Measurements from ENCODE around the gene PDE6B. TPM values are rescaled to one million over a fixed set of nuclear protein-coding genes. Genes with fewer than 3 reads are reported as not detected.
A peak's percentile ranks its signal among the peaks of the same experiment; 100 is the strongest.

The PDE6B gene
- total RNA-seq, 1 donor from 2014 or later: 4.8 TPM

DNA sequence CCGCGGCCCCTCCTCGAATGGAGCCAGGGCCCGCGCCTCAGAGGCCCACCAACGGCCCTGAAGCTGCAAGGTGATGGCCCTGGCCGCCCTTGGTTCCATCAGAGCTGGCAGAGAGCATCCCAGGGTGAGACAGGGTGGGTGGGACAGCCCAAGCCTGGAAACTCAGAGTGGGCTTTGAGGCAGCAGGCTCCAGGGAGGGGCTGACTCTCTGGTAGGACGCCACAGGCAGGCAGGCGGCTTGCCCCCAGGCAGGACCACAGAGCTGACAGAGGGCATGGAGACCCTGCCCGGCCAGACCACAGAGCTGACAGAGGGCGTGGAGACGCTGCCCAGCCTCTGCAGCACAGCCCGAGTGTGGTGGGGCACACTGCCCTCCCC, 53.7 kb downstream of the PDE6B start:
- DNase-seq (ENCODE audit: low spot score): no peak
- intact Hi-C loops (cut with DNase I): loop anchor here (10.0 kb wide), 2 partner anchors 344 to 434 kb away; partner anchors contain the start of gene ZNF141

DNA sequence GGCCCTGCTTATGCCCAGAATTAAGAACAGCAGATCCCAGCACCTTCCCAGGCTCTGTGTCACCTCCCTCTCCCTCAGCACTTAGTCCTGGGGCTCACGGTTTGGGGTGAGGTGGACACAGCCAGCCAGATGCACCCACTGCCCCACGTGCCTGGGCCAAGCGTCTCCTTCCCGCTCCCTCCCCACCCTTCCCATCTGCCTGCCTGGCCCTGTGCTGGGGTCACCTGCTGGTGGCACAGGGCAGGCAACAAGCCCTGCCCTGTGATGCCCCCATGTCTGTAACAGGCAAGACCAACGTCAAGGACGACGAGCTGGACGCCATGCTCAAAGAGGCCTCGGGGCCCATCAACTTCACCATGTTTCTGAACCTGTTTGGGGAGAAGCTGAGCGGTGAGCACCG, 54.3 kb downstream of the PDE6B start:
- intact Hi-C loops (cut with DNase I): loop anchor here (10.0 kb wide), 2 partner anchors 345 to 435 kb away; partner anchors contain the start of gene ZNF141
- DNase-seq (ENCODE audit: low spot score): no peak

DNA sequence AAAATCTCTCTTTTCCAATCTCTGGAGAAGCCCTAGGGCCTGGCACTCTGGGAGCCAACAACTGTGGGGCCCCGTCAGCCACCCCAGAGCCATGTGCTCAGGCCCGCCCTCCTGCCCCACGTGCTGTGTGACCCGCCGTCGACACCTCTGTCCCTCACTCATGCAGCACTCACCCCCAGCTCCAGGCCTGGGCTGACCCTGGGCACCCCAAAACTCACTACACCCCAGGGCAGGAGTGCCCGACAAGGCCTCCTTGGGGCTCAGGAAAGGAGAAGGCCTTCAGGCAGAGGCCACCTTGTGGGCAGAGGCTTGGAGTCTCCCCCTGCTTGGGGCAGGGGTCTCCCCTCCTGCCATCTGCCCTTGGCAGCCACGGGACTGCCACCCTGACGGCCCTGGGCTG, 54.7 kb downstream of the PDE6B start:
- no peak for DNase-seq (ENCODE audit: low spot score)

DNA sequence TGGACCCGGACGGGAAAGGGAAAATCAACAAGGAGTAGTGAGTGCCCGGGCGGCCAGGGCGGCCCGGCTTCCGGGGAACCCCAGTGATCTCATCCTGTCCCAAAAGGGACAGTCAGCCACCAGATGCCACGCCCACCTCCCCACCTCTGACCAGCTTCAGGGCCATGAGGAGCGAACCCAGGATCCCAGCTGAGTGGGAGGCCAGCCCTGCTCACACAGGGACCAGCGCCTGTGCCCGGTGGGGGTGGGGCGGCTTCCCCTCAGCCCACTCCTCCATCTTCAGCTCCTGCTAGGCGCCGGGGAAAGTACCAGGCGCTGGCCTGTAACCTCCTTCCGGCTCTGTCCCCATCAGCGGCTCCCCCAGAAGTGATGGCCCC, 55.2 kb downstream of the PDE6B start:
- DNase-seq (ENCODE audit: low spot score): no peak
- intact Hi-C loops (cut with DNase I): no loop called here

More for the DNA sequence above, 54.7 kb downstream of the PDE6B start:
- intact Hi-C loops (cut with DNase I): no loop called here

DNA sequence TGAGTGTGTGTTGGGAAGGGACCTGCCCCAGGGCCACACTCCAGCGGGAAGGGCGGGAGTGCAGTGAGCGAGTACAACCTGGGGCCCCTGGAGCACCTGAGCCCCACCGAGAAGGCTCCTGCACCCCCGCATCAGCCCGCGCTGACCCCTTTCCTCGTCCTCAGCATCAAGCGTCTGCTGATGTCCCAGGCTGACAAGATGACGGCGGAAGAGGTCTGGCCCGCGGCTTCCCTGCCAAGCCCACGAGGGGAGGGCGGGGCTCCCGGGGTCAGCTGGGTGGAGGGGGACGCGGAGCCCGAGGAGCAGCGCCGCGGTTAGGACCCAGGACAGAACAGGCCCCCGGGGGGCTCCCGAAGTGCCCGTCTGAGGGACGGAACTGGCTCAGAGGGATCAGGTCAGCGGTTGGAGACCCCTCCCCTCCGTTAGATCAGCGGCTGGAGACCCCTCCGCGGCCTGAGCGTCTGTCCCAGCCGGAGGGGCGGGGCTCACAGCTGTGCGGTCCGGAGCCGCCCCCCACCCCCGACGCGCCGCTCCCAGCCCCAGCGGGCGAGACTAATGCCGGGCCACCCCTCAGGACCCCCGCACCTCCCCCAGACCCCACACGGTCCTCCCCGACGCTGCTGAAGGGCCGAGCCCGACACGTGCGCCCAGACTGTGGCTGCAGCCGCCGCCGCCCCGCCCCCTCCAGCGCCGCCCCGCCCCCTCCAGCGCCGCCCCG, 55.7 kb downstream of the PDE6B start:
- intact Hi-C loops (cut with DNase I): no loop called here
- DNase-seq (ENCODE audit: low spot score): no peak

DNA sequence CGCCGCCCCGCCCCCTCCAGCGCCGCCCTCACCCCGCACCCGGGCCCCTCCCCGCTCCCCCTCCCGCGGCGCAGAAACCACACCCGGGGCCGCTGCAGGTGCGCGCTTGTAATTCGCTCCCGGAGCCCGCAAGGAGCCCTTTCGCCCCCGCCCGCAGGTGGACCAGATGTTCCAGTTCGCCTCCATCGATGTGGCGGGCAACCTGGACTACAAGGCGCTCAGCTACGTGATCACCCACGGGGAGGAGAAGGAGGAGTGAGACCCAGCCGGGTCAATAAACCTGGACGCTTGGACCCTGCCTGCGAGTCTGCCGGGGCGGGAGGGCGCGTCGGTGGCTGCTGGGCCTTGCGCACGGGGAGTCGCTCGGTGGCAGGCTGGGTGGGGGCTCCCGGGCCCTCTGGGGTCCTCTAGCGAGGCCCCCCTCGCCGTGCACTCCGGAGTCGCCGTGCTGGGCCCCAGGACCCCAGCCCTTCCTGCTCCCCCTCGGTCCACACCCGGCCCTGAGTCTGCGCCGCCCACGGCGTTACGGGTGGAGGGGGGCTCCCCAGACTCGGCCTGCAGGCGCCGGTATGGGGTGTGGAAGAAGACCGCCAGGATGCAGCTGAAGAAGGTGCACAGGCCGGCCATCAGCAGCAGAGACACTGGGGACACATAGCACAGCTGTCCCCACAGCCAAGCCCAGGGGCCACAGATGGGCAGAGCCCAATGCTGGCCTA, 56.5 kb downstream of the PDE6B start:
- DNase-seq (ENCODE audit: low spot score): no peak
- intact Hi-C loops (cut with DNase I): no loop called here

DNA sequence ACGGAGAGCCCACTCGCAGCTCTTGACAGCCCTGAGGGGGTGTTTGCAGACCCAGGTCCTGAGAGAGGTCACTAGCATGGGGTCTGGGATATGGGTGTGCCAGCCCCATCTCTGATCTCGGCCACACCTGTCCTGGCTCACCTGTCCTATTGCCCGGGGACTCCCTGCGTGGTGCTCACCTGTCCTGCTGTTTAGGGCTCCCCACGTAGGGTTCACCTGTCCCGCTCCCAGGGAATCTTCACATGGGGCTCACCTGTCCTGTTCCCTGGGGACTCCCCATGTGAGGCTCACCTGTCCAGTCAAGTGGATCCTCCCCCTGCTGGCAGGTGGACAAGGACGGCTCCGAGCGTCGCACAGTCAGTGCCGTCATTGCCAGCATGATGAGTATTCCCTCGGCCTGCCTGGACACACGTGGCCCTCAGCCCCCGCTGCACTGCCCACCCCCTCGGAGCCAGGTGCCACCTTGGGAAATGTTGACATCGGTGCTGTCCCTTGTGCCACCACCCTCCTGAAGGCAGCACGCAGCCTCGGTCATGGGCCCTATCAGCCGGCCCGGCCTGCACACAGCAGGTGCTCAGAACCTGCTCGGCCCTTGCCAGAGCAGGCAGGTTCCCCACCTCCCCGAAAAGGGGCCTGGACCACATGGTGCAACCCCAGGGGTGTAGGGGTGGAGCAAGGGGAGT, 57.3 kb downstream of the PDE6B start:
- DNase-seq (ENCODE audit: low spot score): no peak
- intact Hi-C loops (cut with DNase I): no loop called here

DNA sequence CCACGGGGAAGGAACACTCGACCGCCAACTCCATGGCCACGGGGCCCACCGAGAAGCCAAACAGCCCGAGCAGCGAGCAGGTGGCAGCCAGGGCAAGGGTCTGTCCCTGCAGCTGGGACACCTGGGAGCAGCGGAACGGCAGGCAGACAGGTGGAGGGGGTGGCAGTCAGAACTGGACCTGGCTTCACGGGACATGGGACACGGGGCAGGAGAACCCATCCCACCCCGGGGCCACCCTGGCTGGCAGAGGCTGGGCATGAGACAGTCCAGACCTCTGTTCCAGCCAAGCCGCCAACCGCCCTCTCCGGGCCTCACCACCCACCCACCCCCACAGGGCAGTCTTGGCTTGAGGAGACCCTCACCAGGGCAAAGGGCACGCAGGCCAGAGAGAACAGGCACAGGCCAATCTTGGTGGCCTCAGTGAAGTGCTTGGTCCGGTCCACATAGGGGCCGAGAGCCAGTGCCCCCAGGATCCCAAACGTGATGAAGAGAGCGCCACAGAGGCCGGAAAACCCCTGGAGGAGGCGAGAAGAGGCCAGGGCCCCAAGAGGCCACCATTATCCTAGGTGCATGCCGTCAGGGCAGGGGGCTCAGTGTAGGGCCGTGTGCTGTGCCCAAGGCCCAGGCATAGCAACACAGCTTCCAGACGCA, 58.0 kb downstream of the PDE6B start:
- no peak for DNase-seq (ENCODE audit: low spot score)
- intact Hi-C loops (cut with DNase I): no loop called here

DNA sequence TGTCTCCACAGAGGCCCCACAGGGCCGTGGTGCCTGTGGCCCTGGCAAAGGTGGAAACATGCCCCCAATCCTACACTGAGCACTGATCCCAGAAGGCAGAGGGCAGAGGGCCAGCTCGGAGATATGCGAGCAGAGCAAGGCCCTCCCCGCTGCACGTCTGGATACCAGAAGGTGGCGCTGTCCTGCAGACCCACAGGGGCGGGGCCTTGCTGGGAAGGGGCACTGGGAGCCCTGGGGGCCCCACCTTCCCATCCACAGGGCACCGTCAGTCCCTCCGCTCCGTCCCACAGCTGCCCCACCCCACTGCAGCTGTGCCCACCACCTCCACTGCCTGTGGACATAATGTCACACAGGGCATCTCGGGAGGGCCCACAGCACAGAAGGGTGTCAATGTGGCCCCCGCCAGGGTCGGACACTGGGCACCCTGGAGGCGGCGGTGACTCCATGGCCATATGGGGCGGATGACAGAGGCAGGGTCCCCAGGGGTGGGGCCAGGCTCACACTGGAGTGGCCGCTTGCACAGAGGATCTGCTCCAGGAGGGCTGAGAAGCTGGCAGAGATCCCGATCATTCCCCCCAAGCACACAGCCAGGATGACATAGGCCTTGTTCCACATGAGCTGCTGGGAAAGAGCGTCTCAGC, 58.7 kb downstream of the PDE6B start:
- DNase-seq (ENCODE audit: low spot score): no peak
- intact Hi-C loops (cut with DNase I): no loop called here

DNA sequence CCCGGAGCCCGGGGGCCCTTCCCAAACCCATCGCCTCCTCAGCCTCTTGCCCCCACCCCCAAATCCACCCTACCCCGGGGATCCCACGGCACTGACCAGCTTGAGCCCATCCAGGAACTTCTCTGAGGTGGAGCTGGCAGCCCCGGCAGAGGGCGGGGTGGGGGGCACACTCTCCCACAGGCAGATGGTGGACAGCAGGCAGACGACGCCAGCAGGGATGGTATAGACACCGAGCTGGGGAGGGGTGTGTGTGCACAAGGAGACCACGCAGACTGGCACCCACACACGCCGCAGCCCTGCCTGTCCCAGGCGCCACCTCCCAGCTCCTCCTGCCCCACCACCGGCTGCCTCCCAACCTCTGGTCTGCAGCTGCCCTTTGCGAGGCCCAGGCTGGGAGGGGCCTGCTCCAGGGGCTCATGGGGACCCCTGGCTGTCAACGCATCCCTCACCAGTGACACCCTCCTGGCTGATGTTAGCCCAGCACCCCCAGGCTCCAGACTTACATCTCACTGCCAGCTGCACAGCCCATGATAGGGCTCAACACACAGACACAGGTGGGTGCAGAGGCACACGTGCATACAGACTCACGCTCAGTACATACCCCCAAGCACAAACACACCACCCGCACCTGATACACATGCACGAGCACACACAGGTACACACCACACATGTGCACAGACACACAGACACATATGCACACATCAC, 59.4 kb downstream of the PDE6B start:
- DNase-seq (ENCODE audit: low spot score): no peak

DNA sequence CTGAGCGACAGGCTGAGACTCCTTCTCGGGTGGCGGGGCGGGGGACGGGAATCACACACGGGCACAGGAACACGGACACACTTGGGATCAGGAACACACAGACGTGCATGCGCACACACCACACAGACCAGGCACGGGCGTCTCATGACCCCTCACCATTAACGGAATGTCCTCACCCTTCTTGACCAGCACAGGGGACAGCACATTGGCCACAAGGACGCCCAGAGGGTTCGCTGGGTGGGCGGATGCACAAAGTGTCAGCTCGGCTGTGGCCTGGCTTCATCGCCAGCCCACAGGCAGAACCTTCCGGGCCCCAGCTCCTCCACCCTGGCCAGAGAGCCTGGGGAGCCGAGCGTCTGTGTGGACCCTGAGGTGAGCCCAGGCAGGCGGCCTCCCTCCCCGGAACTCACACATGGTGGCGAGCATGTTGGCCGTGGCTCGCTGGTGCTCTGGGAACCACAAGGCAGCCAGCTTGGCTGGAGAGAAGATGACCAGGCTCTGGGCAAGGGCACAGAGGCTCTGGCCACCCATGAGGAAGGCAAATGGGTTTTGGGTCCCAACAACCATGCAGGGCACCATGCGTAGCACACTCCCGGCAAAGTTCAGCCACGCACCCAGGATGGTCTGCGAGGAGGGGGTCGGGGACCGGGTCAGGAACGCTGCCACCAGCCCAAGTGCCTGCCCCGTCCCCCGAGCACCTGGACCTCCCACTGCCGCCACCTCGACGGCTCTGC, 60.5 kb downstream of the PDE6B start:
- intact Hi-C loops (cut with DNase I): loop anchor here (2.0 to 5.0 kb wide), 2 partner anchors 19 to 96 kb away; partner anchors contain the start of gene PCGF3
- DNase-seq (ENCODE audit: low spot score): no peak

More for the DNA sequence above, 59.4 kb downstream of the PDE6B start:
- intact Hi-C loops (cut with DNase I): loop anchor here (5.0 kb wide), 1 partner anchor 98 kb away; no protein-coding TSS in a partner anchor

DNA sequence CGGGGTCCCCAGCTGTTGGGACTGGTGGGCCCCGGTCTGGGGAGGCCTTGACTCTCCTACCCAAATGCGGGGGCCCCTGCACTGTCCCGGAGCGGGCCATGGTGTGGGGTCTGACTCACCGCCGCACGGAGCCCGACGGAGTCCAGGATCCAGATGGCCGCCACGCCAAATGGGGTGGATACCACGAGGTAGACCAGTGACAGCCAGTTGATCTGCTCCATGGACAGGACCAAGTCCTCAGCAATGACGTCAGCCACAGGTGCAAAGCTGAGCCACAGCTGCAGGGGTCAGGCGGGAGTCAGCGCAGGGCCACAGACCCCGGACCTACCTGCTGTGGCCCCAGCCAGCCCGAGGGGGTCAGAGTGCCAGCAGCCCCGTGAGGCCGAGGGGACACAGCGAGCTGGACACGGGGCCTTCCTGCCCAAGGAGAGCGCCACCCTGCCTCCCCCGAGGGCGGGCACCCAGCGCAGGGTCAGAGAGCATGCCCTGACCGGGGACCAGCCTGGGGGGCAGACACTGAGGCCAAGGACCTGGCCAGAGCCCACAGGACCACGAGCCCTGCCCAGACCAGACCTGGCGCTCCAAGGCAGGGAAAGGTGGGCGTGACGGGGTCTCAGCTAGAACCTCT, 61.2 kb downstream of the PDE6B start:
- intact Hi-C loops (cut with DNase I): loop anchor here (2.0 to 5.0 kb wide), 2 partner anchors 18 to 96 kb away; partner anchors contain the start of gene PCGF3
- DNase-seq (ENCODE audit: low spot score): no peak

DNA sequence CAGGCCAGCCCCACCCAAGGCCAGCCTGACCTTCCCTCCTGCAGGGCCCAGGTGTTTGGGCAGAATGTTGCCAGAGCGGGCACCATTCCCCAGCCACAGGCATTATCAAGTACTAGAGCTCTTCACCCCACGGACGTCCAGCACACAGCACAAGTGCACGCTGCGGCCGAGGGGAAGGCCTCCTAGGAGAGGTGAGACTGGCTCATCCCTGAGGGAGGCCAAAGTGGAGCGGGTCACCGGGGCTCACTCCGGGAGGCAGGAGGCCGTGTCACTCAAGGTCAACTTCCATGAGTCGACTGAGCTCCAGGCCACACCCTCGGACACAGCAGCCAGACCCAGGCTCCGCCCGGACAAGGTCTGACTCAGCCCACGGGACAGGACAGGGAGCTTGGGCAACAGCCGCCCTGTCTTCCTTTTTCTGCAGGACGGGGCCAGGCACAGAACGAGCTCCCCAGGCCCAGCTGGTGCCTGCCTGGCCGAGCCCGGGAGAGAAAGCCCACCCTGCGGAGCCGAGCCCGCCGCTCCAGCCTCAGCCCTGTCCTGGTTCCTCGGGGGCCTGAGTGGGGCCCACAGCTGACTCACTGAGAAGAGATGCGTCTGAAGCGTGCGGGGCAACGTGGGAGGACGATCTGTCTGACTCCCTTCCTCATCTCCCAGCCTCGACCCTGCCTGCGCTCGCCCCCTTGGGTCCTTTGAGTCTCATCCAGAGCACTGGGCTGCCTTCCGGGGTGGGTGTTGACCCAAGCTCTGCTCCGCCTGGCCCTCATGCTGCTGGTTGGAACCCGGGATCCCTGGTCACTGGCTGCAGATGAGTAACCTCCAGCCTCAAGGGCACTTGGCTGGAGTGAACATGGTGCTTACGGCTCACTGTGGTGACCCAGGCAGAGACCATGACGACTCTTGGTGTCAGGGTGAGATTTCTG, 61.9 kb downstream of the PDE6B start:
- intact Hi-C loops (cut with DNase I): loop anchor here (2.0 to 5.0 kb wide), 2 partner anchors 17 to 95 kb away; partner anchors contain the start of gene PCGF3

DNA sequence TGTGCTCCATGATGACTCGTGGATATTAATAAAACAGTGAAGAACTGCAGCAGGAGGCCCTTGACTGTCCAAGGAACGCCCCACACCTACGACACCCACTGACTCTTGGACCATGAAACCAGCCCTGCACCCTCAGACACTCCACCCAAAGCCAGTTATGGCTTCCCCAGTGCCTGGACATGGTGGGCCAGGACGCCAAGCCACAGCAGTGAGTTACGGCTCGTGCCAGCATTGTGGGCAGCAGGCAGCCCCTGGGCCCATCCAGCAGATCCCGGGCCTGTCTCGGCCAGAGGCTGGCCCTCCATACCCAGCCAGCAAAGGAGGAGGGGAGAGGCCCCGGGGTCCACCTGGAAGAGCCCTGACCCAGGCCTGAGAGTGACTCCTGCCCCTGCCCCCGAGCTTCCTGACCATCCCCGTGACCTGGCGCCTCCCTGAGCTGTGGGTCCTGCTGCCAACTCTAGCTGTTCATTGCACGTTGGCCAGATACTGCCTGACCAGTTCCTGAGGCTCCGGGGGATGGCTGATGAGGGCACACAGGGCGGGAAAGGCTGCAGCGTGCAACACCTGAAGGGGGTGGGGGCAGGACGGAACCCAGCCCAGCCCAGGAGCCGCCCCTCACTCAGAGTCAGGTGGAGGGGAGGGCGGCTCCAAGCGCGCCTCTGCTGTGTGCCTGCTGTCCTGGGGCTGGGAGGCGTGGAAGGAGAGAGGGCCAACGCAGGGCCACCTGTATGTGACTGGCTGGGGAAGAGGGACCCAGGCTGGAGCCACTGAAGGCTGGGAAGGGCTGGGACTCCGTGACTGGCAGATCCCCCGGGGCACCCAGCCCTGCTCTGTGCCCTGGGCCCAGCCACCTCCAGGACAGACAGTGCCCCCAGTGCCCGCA, 62.8 kb downstream of the PDE6B start:
- intact Hi-C loops (cut with DNase I): loop anchor here (2.0 to 5.0 kb wide), 2 partner anchors 17 to 94 kb away; partner anchors contain the start of gene PCGF3
- DNase-seq (ENCODE audit: low spot score): no peak

More for the DNA sequence above, 61.9 kb downstream of the PDE6B start:
- DNase-seq (ENCODE audit: low spot score): peak; percentile 97
